HEK293 (cell line): Measurements from ENCODE around the gene LYSMD2.

Experiments
- BCL11B ChIP-seq: fragments of 450-650 bp; formaldehyde crosslinking; IDR thresholded peaks from 2 replicates; pipeline ENCODE4 v1.5.1; 2016; ENCODE audit warnings: low read depth, missing biosample characterization, missing genetic modification characterization
- HOXA7 ChIP-seq: sonication (generic); formaldehyde crosslinking; IDR thresholded peaks from 2 replicates; pipeline ENCODE4 v1.8.1; 2022; ENCODE audit warnings: missing genetic modification reagents, borderline replicate concordance
- HOXC10 ChIP-seq: sonication (generic); formaldehyde crosslinking; IDR thresholded peaks from 2 replicates; pipeline ENCODE4 v1.8.1; 2023; ENCODE audit warnings: mild to moderate bottlenecking, missing genetic modification reagents
- YY2 ChIP-seq: fragments of 450-650 bp; formaldehyde crosslinking; IDR thresholded peaks from 2 replicates; pipeline ENCODE4 v1.5.1; 2016; ENCODE audit warnings: missing biosample characterization, missing genetic modification characterization
- ZNF133 ChIP-seq: fragments of 450-650 bp; formaldehyde crosslinking; IDR thresholded peaks from 2 replicates; pipeline ENCODE4 v1.5.1; 2016; ENCODE audit warnings: missing biosample characterization, missing genetic modification characterization
- ZNF23 ChIP-seq: fragments of 450-650 bp; formaldehyde crosslinking; IDR thresholded peaks from 2 replicates; pipeline ENCODE4 v1.5.1; 2016; ENCODE audit warnings: missing biosample characterization, missing genetic modification characterization, borderline replicate concordance
- ZNF394 ChIP-seq: fragments of 450-650 bp; formaldehyde crosslinking; IDR thresholded peaks from 2 replicates; pipeline ENCODE4 v1.5.1; 2016; ENCODE audit warnings: missing biosample characterization, missing genetic modification characterization, mild to moderate bottlenecking, moderate library complexity, borderline replicate concordance
- ZNF549 ChIP-seq: fragments of 450-650 bp; IDR thresholded peaks from 2 replicates; pipeline ENCODE4 v1.5.1; 2018; ENCODE audit warnings: missing biosample characterization, missing genetic modification characterization, mild to moderate bottlenecking, inconsistent platforms, moderate library complexity
- ZNF585B ChIP-seq: fragments of 450-650 bp; formaldehyde crosslinking; IDR thresholded peaks from 2 replicates; pipeline ENCODE4 v1.5.1; 2016; ENCODE audit warnings: missing biosample characterization, missing genetic modification characterization
- ZNF621 ChIP-seq: fragments of 450-650 bp; formaldehyde crosslinking; IDR thresholded peaks from 2 replicates; pipeline ENCODE4 v1.5.1; 2017; ENCODE audit warnings: missing biosample characterization, missing genetic modification characterization
- ZNF701 ChIP-seq: fragments of 450-650 bp; formaldehyde crosslinking; IDR thresholded peaks from 2 replicates; pipeline ENCODE4 v1.5.1; 2016; ENCODE audit warnings: missing biosample characterization, missing genetic modification characterization
- TF ChIP-seq, protein P1 (sequence below): fragments of 450-650 bp; formaldehyde crosslinking; IDR thresholded peaks from 2 replicates; pipeline ENCODE4 v1.5.1; 2016; ENCODE audit warnings: missing biosample characterization, missing genetic modification characterization, borderline replicate concordance
- TF ChIP-seq, protein P2 (sequence below): fragments of 450-650 bp; formaldehyde crosslinking; IDR thresholded peaks from 2 replicates; pipeline ENCODE4 v1.5.1; 2016; ENCODE audit warnings: missing biosample characterization, missing genetic modification characterization
- TF ChIP-seq, protein P3 (sequence below): fragments of 450-650 bp; formaldehyde crosslinking; optimal IDR thresholded peaks from 2 replicates; pipeline ENCODE3; 2016; ENCODE audit warnings: missing biosample characterization, mild to moderate bottlenecking, missing genetic modification characterization
- TF ChIP-seq, protein P4 (sequence below): fragments of 450-650 bp; formaldehyde crosslinking; IDR thresholded peaks from 2 replicates; pipeline ENCODE4 v1.5.1; 2016; ENCODE audit warnings: missing biosample characterization, missing genetic modification characterization
- TF ChIP-seq, protein P5 (sequence below): fragments of 450-650 bp; formaldehyde crosslinking; IDR thresholded peaks from 2 replicates; pipeline ENCODE4 v1.5.1; 2017; ENCODE audit warnings: missing biosample characterization, missing genetic modification characterization
- TF ChIP-seq, protein P6 (sequence below): fragments of 450-650 bp; formaldehyde crosslinking; IDR thresholded peaks from 2 replicates; pipeline ENCODE4 v1.5.1; 2016; ENCODE audit warnings: missing biosample characterization, missing genetic modification characterization
- TF ChIP-seq, protein P7 (sequence below): sonication (generic); formaldehyde crosslinking; IDR thresholded peaks from 2 replicates; pipeline ENCODE4 v1.8.1; 2022; ENCODE audit warnings: mild to moderate bottlenecking, moderate library complexity, missing genetic modification reagents

LYSMD2 gene

DNA sequence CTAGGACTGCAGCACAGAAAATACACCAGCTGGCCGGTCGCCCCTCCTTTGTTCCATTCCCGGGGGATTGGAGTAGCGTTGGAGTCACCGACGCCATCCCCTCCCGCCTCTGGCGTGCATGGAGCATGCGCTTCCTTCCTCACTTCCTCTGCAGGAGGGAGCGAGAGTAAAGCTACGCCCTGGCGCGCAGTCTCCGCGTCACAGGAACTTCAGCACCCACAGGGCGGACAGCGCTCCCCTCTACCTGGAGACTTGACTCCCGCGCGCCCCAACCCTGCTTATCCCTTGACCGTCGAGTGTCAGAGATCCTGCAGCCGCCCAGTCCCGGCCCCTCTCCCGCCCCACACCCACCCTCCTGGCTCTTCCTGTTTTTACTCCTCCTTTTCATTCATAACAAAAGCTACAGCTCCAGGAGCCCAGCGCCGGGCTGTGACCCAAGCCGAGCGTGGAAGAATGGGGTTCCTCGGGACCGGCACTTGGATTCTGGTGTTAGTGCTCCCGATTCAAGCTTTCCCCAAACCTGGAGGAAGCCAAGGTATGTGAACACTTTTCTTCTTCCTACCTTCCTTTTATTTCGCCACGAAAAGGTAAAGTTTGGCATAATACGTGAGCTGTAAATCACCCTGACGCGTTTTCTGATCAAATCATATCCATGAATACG is 56.0 kb downstream of the LYSMD2 start, which contains the start of gene SCG3 (continued):
- TF ChIP-seq ZNF394 (tag by site-specific recombination): peak; percentile 92
- TF ChIP-seq ZNF133 (tag by site-specific recombination): no peak
- TF ChIP-seq, protein P1, sequence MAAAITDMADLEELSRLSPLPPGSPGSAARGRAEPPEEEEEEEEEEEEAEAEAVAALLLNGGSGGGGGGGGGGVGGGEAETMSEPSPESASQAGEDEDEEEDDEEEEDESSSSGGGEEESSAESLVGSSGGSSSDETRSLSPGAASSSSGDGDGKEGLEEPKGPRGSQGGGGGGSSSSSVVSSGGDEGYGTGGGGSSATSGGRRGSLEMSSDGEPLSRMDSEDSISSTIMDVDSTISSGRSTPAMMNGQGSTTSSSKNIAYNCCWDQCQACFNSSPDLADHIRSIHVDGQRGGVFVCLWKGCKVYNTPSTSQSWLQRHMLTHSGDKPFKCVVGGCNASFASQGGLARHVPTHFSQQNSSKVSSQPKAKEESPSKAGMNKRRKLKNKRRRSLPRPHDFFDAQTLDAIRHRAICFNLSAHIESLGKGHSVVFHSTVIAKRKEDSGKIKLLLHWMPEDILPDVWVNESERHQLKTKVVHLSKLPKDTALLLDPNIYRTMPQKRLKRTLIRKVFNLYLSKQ (tag by site-specific recombination): no peak
- TF ChIP-seq YY2 (tag by site-specific recombination): no peak
- TF ChIP-seq HOXC10 (CRISPR knock-in tag): no peak
- no peak for TF ChIP-seq BCL11B (tag by site-specific recombination)
- no peak for TF ChIP-seq ZNF621 (tag by site-specific recombination)
- TF ChIP-seq ZNF701 (tag by site-specific recombination): no peak
- TF ChIP-seq, protein P2, sequence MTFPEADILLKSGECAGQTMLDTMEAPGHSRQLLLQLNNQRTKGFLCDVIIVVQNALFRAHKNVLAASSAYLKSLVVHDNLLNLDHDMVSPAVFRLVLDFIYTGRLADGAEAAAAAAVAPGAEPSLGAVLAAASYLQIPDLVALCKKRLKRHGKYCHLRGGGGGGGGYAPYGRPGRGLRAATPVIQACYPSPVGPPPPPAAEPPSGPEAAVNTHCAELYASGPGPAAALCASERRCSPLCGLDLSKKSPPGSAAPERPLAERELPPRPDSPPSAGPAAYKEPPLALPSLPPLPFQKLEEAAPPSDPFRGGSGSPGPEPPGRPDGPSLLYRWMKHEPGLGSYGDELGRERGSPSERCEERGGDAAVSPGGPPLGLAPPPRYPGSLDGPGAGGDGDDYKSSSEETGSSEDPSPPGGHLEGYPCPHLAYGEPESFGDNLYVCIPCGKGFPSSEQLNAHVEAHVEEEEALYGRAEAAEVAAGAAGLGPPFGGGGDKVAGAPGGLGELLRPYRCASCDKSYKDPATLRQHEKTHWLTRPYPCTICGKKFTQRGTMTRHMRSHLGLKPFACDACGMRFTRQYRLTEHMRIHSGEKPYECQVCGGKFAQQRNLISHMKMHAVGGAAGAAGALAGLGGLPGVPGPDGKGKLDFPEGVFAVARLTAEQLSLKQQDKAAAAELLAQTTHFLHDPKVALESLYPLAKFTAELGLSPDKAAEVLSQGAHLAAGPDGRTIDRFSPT (tag by site-specific recombination): no peak
- no peak for TF ChIP-seq HOXA7
- TF ChIP-seq ZNF23 (tag by site-specific recombination): no peak
- TF ChIP-seq, protein P3, sequence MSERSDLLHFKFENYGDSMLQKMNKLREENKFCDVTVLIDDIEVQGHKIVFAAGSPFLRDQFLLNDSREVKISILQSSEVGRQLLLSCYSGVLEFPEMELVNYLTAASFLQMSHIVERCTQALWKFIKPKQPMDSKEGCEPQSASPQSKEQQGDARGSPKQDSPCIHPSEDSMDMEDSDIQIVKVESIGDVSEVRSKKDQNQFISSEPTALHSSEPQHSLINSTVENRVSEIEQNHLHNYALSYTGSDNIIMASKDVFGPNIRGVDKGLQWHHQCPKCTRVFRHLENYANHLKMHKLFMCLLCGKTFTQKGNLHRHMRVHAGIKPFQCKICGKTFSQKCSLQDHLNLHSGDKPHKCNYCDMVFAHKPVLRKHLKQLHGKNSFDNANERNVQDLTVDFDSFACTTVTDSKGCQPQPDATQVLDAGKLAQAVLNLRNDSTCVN: peak; percentile 63
- TF ChIP-seq, protein P4, sequence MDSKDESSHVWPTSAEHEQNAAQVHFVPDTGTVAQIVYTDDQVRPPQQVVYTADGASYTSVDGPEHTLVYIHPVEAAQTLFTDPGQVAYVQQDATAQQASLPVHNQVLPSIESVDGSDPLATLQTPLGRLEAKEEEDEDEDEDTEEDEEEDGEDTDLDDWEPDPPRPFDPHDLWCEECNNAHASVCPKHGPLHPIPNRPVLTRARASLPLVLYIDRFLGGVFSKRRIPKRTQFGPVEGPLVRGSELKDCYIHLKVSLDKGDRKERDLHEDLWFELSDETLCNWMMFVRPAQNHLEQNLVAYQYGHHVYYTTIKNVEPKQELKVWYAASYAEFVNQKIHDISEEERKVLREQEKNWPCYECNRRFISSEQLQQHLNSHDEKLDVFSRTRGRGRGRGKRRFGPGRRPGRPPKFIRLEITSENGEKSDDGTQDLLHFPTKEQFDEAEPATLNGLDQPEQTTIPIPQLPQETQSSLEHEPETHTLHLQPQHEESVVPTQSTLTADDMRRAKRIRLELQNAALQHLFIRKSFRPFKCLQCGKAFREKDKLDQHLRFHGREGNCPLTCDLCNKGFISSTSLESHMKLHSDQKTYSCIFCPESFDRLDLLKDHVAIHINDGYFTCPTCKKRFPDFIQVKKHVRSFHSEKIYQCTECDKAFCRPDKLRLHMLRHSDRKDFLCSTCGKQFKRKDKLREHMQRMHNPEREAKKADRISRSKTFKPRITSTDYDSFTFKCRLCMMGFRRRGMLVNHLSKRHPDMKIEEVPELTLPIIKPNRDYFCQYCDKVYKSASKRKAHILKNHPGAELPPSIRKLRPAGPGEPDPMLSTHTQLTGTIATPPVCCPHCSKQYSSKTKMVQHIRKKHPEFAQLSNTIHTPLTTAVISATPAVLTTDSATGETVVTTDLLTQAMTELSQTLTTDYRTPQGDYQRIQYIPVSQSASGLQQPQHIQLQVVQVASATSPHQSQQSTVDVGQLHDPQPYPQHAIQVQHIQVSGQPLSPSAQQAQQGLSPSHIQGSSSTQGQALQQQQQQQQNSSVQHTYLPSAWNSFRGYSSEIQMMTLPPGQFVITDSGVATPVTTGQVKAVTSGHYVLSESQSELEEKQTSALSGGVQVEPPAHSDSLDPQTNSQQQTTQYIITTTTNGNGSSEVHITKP: no peak
- no peak for TF ChIP-seq ZNF549 (tag by site-specific recombination)
- no peak for TF ChIP-seq ZNF585B (tag by site-specific recombination)
- TF ChIP-seq, protein P5, sequence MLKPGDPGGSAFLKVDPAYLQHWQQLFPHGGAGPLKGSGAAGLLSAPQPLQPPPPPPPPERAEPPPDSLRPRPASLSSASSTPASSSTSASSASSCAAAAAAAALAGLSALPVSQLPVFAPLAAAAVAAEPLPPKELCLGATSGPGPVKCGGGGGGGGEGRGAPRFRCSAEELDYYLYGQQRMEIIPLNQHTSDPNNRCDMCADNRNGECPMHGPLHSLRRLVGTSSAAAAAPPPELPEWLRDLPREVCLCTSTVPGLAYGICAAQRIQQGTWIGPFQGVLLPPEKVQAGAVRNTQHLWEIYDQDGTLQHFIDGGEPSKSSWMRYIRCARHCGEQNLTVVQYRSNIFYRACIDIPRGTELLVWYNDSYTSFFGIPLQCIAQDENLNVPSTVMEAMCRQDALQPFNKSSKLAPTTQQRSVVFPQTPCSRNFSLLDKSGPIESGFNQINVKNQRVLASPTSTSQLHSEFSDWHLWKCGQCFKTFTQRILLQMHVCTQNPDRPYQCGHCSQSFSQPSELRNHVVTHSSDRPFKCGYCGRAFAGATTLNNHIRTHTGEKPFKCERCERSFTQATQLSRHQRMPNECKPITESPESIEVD (tag by site-specific recombination): no peak
- TF ChIP-seq, protein P6, sequence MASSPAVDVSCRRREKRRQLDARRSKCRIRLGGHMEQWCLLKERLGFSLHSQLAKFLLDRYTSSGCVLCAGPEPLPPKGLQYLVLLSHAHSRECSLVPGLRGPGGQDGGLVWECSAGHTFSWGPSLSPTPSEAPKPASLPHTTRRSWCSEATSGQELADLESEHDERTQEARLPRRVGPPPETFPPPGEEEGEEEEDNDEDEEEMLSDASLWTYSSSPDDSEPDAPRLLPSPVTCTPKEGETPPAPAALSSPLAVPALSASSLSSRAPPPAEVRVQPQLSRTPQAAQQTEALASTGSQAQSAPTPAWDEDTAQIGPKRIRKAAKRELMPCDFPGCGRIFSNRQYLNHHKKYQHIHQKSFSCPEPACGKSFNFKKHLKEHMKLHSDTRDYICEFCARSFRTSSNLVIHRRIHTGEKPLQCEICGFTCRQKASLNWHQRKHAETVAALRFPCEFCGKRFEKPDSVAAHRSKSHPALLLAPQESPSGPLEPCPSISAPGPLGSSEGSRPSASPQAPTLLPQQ (tag by site-specific recombination): no peak
- TF ChIP-seq, protein P7, sequence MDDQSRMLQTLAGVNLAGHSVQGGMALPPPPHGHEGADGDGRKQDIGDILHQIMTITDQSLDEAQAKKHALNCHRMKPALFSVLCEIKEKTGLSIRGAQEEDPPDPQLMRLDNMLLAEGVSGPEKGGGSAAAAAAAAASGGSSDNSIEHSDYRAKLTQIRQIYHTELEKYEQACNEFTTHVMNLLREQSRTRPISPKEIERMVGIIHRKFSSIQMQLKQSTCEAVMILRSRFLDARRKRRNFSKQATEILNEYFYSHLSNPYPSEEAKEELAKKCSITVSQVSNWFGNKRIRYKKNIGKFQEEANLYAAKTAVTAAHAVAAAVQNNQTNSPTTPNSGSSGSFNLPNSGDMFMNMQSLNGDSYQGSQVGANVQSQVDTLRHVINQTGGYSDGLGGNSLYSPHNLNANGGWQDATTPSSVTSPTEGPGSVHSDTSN (CRISPR knock-in tag): no peak
- TF ChIP-seq, all 188 proteins: peak for 35
